H1 (cell line): ENCODE results near the gene PCBP4.

Experiments used
- CHD2 ChIP-seq: IDR thresholded peaks from 2 replicates; pipeline ENCODE4 v1.6.1; 2012; ENCODE audit warnings: low read length, improper control_type of control experiment
- CREB1 ChIP-seq: IDR thresholded peaks from 2 replicates; pipeline ENCODE4 v1.6.1; 2012; ENCODE audit warnings: inconsistent platforms
- EZH2 ChIP-seq: fragments of 200-600 bp; sonication (generic); IDR thresholded peaks from 2 replicates; pipeline ENCODE4 v1.7.1; 2012; ENCODE audit warnings: low read depth, mild to moderate bottlenecking, moderate library complexity, low read length, inconsistent platforms; ENCODE audit not compliant: severe bottlenecking
- HDAC2 ChIP-seq, 2 experiments: fragments of 300-600 bp in 1 of 2; sonication (generic) in 1 of 2; IDR thresholded peaks; 2 replicates each; pipeline ENCODE4 v1.6.1; 2011 to 2012; ENCODE audit warnings: low read depth in 2 of 2, low read length in 2 of 2, mild to moderate bottlenecking in 2 of 2, moderate library complexity in 2 of 2, borderline replicate concordance in 1 of 2, inconsistent platforms in 1 of 2
- MAFK ChIP-seq: IDR thresholded peaks from 2 replicates; pipeline ENCODE4 v1.6.1; 2012; ENCODE audit warnings: low read depth, mild to moderate bottlenecking, improper control_type of control experiment, low read length
- POLR2AphosphoS5 ChIP-seq: IDR thresholded peaks from 2 replicates; pipeline ENCODE4 v1.6.1; 2011; ENCODE audit warnings: low read depth, low read length
- RAD21 ChIP-seq, 2 experiments: IDR thresholded peaks in 1 of 2; conservative IDR thresholded peaks in 1 of 2; 2 replicates each; pipeline ENCODE4 v1.6.1; 2011; ENCODE audit warnings: low read depth in 2 of 2, low read length in 2 of 2, improper control_type of control experiment in 1 of 2, inconsistent platforms in 1 of 2, mild to moderate bottlenecking in 1 of 2, moderate library complexity in 1 of 2
- SRF ChIP-seq: IDR thresholded peaks from 2 replicates; pipeline ENCODE4 v1.6.1; 2011; ENCODE audit warnings: mild to moderate bottlenecking, low read depth, low read length, moderate library complexity
- YY1 ChIP-seq: IDR thresholded peaks from 2 replicates; pipeline ENCODE4 v1.6.1; 2011; ENCODE audit warnings: low read depth, mild to moderate bottlenecking, low read length
- TF ChIP-seq, protein P1 (sequence below), 3 experiments: IDR thresholded peaks; 1 replicate in 2 of 3; 2 replicates in 1 of 3; pipeline versions ENCODE4 v1.5.1 to v1.6.1; 2011; ENCODE audit warnings: low read length in 3 of 3, mild to moderate bottlenecking in 3 of 3, inconsistent platforms in 2 of 3, low read depth in 1 of 3, moderate library complexity in 1 of 3; ENCODE audit not compliant: insufficient read depth in 1 of 3; ENCODE audit errors: control extremely low read depth in 1 of 3
- TF ChIP-seq, protein P2 (sequence below): IDR thresholded peaks from 2 replicates; pipeline ENCODE4 v1.6.1; 2011; ENCODE audit warnings: low read length, improper control_type of control experiment

DNA sequence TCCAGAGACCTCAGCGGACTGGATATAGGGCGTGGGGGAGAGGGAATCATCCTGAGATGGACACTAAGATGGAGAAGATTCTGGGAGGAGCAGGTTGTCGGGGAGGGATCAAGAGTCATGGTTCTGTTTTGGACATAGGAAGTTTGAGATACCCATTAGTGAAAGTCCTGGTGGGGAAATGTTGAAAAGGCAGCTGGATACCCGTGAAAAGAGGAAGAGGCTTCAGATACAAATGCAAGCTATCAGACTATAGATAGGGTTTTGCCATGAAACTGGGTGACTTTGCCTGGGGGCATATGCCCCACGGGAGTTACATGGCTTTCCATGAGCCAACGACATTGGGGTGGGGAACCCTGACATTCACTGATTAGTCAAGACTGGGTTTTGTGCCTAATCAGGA lies 13.1 kb downstream of the PCBP4 start:
- TF ChIP-seq, protein P1, sequence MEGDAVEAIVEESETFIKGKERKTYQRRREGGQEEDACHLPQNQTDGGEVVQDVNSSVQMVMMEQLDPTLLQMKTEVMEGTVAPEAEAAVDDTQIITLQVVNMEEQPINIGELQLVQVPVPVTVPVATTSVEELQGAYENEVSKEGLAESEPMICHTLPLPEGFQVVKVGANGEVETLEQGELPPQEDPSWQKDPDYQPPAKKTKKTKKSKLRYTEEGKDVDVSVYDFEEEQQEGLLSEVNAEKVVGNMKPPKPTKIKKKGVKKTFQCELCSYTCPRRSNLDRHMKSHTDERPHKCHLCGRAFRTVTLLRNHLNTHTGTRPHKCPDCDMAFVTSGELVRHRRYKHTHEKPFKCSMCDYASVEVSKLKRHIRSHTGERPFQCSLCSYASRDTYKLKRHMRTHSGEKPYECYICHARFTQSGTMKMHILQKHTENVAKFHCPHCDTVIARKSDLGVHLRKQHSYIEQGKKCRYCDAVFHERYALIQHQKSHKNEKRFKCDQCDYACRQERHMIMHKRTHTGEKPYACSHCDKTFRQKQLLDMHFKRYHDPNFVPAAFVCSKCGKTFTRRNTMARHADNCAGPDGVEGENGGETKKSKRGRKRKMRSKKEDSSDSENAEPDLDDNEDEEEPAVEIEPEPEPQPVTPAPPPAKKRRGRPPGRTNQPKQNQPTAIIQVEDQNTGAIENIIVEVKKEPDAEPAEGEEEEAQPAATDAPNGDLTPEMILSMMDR (IDR thresholded peaks at IDR 0.05; ENCODE audit: control extremely low read depth in 1 of 3, insufficient read depth in 1 of 3, low read depth in 1 of 3, low read length in 3 of 3): no peak
- no peak for TF ChIP-seq SRF
- TF ChIP-seq POLR2AphosphoS5: no peak
- no peak for TF ChIP-seq MAFK
- no peak for TF ChIP-seq HDAC2 (IDR thresholded peaks at IDR 0.05; ENCODE audit: borderline replicate concordance in 1 of 2, low read depth in 2 of 2, low read length in 2 of 2)
- TF ChIP-seq CHD2: no peak
- TF ChIP-seq RAD21 (IDR thresholded peaks at IDR 0.05 in 1 of 2, conservative IDR thresholded peaks at IDR 0.05 in 1 of 2; ENCODE audit: low read depth in 2 of 2, low read length in 2 of 2): no peak
- TF ChIP-seq CREB1: no peak
- TF ChIP-seq YY1: no peak
- TF ChIP-seq, protein P2, sequence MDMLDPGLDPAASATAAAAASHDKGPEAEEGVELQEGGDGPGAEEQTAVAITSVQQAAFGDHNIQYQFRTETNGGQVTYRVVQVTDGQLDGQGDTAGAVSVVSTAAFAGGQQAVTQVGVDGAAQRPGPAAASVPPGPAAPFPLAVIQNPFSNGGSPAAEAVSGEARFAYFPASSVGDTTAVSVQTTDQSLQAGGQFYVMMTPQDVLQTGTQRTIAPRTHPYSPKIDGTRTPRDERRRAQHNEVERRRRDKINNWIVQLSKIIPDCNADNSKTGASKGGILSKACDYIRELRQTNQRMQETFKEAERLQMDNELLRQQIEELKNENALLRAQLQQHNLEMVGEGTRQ: no peak
- no peak for TF ChIP-seq EZH2
